ENCODE results near the gene MARK4. TPM values are rescaled to one million over a fixed set of nuclear protein-coding genes. Genes with fewer than 3 reads are reported as not detected.

Gene MARK4
- total and polyA plus RNA-seq, 2 experiments from 2014 or later = 4.9 to 11.6 TPM

DNA sequence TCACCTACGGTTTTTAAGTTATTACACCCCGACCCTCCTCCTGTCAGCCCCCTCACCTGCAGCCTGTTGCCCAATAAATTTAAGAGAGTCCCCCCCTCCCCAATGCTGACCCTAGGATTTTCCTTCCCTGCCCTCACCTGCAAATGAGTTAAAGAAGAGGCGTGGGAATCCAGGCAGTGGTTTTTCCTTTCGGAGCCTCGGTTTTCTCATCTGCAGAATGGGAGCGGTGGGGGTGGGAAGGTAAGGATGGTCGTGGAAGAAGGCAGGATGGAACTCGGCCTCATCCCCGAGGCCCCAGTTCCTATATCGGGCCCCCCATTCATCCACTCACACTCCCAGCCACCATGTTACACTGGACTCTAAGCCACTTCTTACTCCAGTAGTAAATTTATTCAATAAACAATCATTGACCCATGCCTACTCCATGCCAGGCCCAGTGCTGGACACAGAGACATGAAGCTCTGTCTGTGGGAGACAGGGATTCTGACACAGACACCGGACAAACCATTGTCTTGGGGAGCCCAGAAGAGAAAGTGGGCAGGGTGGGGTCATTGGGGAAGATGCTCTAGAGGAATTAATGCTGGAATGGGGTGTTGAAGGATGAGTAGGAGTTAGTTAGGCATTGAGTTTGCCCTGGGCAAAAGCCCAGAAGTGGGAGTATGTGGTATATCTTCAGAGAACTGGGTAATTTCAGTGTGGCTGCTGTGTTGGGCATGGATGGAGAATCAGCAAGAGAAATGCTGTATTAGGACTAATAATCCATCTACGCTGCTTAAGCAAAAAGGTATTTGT, 52.4 kb downstream of the MARK4 start:
- in situ Hi-C loops (cut with MboI) = no loop called here
- TF ChIP-seq EZH2phosphoT487 (IDR thresholded peaks at IDR 0.05; ENCODE audit: insufficient read depth, low read depth) = no peak
- TF ChIP-seq EZH2 (IDR thresholded peaks at IDR 0.05; ENCODE audit: insufficient read depth, poor library complexity, severe bottlenecking) = no peak
- peaks cover 8% of the 10 kb centered on the region for H3F3A ChIP-seq (ENCODE audit: insufficient read depth)

DNA sequence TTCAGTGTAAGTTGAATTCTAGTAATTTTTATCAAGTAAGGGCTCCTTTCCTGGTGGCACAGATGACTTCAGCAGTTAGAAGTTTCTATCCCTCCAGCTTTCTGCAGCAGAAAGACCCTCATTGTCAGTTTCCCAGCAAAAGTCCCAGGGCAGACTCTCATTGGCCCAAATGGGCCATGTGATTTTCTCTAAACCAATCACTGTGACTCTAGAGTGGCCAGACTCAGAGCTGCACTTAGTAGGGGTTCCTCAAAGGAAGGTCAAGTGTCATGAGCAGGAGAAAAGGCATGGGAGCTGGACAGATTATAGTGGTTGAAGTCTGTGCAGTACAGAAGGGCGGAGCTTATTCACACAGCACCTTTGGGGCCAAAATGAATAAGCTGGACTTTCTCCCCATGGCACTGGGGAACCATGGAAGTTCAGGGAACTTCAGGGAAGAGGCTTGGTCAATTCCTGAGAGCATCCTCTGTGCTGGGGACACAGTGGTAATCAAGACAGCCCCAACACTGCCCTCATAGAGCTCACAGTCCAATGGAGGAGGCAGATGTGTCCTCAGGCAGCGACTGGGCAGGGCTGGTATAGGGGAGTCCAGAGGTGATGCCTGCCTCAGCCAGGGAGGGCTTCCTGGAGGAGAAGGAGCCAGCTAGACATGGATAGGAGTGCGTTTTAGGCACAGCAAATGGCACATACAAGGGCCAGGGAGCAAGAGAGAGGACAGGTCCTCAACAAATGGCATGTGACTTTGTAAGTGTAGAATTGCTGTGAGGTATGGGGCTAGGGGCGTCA, 53.3 kb downstream of the MARK4 start:
- peaks cover 8% of the 10 kb centered on the region for H3F3A ChIP-seq (ENCODE audit: insufficient read depth)
- no peak overlapping the region for H3K4me3 ChIP-seq
- H3K27ac ChIP-seq = no peak overlapping the region
- H3K9me2 ChIP-seq (ENCODE audit: insufficient read depth) = no peaks in the 10 kb centered on the region
- no peak overlapping the region for H3K4me2 ChIP-seq (ENCODE audit: unreplicated experiment)
- no peaks in the 10 kb centered on the region for H3K27me3 ChIP-seq (replicated peaks; ENCODE audit: insufficient read depth)
- H3K9me3 ChIP-seq (ENCODE audit: low read depth) = no peaks in the 10 kb centered on the region
- no peak for DNase-seq
- no peaks in the 10 kb centered on the region for H3K4me1 ChIP-seq (ENCODE audit: insufficient read depth)
- in situ Hi-C loops (cut with MboI) = no loop called here
- no peaks in the 10 kb centered on the region for H4K20me1 ChIP-seq (ENCODE audit: insufficient read depth)
- H3K79me2 ChIP-seq (ENCODE audit: insufficient read depth) = no peaks in the 10 kb centered on the region
- H2AFZ ChIP-seq = no peak overlapping the region
- H3K36me3 ChIP-seq (ENCODE audit: low read depth) = no peaks in the 10 kb centered on the region
- no peak for TF ChIP-seq EZH2 (IDR thresholded peaks at IDR 0.05; ENCODE audit: insufficient read depth, poor library complexity, severe bottlenecking)
- TF ChIP-seq EZH2phosphoT487 (IDR thresholded peaks at IDR 0.05; ENCODE audit: insufficient read depth, low read depth) = no peak
- WGBS, 2 experiments (ENCODE audit: low coverage in 1 of 2, low lambda C conversion rate in 2 of 2, missing lambda C conversion rate in 2 of 2) = 56 to 60% methylated on average over 4 of the region's 4 CpGs
- no peak overlapping the region for H3K9ac ChIP-seq

More for the DNA sequence above, 52.4 kb downstream of the MARK4 start:
- Histone ChIP-seq H3K9ac (no peak overlapping the region), H4K20me1 (ENCODE audit: insufficient read depth) (no peaks in the 10 kb centered on the region), H3K79me2 (ENCODE audit: insufficient read depth) (no peaks in the 10 kb centered on the region), H3K4me2 (ENCODE audit: unreplicated experiment) (no peak overlapping the region), H3K4me3 (no peak overlapping the region), H3K9me3 (ENCODE audit: low read depth) (no peaks in the 10 kb centered on the region), H3K27ac (no peak overlapping the region), H3K27me3 (replicated peaks; ENCODE audit: insufficient read depth) (no peaks in the 10 kb centered on the region), H3K36me3 (ENCODE audit: low read depth) (no peaks in the 10 kb centered on the region), H3K4me1 (ENCODE audit: insufficient read depth) (no peaks in the 10 kb centered on the region), H2AFZ (no peak overlapping the region), H3K9me2 (ENCODE audit: insufficient read depth) (no peaks in the 10 kb centered on the region)
- DNase-seq = no peak
- WGBS, 2 experiments (ENCODE audit: low coverage in 1 of 2, low lambda C conversion rate in 2 of 2, missing lambda C conversion rate in 2 of 2) = 92 to 96% methylated on average over 12 of the region's 12 CpGs

- Histone ChIP-seq H3K27me3 (replicated peaks; ENCODE audit: insufficient read depth) (no peaks in the 10 kb centered on the region), H3F3A (ENCODE audit: insufficient read depth) (peaks cover 8% of the 10 kb centered on the region), H2AFZ (no peak overlapping the region), H3K9me3 (ENCODE audit: low read depth) (no peaks in the 10 kb centered on the region), H3K79me2 (ENCODE audit: insufficient read depth) (no peaks in the 10 kb centered on the region), H4K20me1 (ENCODE audit: insufficient read depth) (no peaks in the 10 kb centered on the region), H3K4me1 (ENCODE audit: insufficient read depth) (no peaks in the 10 kb centered on the region), H3K27ac (no peak overlapping the region), H3K4me2 (ENCODE audit: unreplicated experiment) (no peak overlapping the region), H3K9me2 (ENCODE audit: insufficient read depth) (no peaks in the 10 kb centered on the region), H3K36me3 (ENCODE audit: low read depth) (no peaks in the 10 kb centered on the region), H3K9ac (no peak overlapping the region), H3K4me3 (no peak overlapping the region)
- 51 to 52% methylated on average over 4 of the region's 4 CpGs for WGBS, 2 experiments (ENCODE audit: low coverage in 1 of 2, low lambda C conversion rate in 2 of 2, missing lambda C conversion rate in 2 of 2)
- in situ Hi-C loops (cut with MboI) = no loop called here
- DNase-seq = no peak
- TF ChIP-seq EZH2phosphoT487 (IDR thresholded peaks at IDR 0.05; ENCODE audit: insufficient read depth, low read depth) = no peak
- TF ChIP-seq EZH2 (IDR thresholded peaks at IDR 0.05; ENCODE audit: insufficient read depth, poor library complexity, severe bottlenecking) = no peak
Measured at GRCh38 chr19:45305007-45305406, 53.9 kb downstream of the MARK4 start.

DNA sequence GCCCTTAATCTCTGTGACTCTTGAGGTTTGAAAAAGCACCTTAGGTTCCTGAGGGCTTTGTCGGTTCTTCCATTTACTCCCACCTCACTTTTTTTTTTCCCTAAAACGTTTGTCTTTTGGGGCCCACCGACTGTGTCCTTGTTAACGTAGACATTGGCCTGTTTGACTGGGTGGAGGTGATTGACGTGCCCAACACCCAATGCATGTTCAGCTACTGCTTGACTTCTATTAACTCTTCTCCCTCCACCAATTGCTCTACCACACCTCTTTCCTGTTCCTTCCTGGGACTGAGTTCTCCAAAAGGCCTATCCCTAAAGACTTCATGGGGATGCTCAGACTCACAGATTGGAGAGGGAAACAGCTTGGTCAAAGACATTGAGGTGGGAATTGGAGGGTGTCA, 54.4 kb downstream of the MARK4 start:
- no peak for DNase-seq
- Histone ChIP-seq H3K4me1 (ENCODE audit: insufficient read depth) (no peaks in the 10 kb centered on the region), H3F3A (ENCODE audit: insufficient read depth) (peaks cover 8% of the 10 kb centered on the region), H3K36me3 (ENCODE audit: low read depth) (no peaks in the 10 kb centered on the region), H2AFZ (no peak overlapping the region), H3K9ac (no peak overlapping the region), H3K9me2 (ENCODE audit: insufficient read depth) (no peaks in the 10 kb centered on the region), H3K27me3 (replicated peaks; ENCODE audit: insufficient read depth) (no peaks in the 10 kb centered on the region), H3K4me3 (no peak overlapping the region), H4K20me1 (ENCODE audit: insufficient read depth) (no peaks in the 10 kb centered on the region), H3K4me2 (ENCODE audit: unreplicated experiment) (no peak overlapping the region), H3K27ac (no peak overlapping the region), H3K9me3 (ENCODE audit: low read depth) (no peaks in the 10 kb centered on the region), H3K79me2 (ENCODE audit: insufficient read depth) (no peaks in the 10 kb centered on the region)
- WGBS, 2 experiments (ENCODE audit: low coverage in 1 of 2, low lambda C conversion rate in 2 of 2, missing lambda C conversion rate in 2 of 2) = 2 to 3% methylated on average over 5 of the region's 5 CpGs
- in situ Hi-C loops (cut with MboI) = no loop called here
- no peak for TF ChIP-seq EZH2phosphoT487 (IDR thresholded peaks at IDR 0.05; ENCODE audit: insufficient read depth, low read depth)

All from GM23248 (cell line).